ENCODE measurements around the gene SUV39H1. TPM values are rescaled to one million over a fixed set of nuclear protein-coding genes. Genes with fewer than 3 reads are reported as not detected.

SUV39H1 gene
- 1.4 and 10.5 TPM in 2 replicates for total RNA-seq

GRCh38 chrX:48696301-48696908, at the start of gene SUV39H1:
TSS of gene SUV39H1 (plus strand) at chrX:48696734. CDS start at chrX:48696785, 51 bp downstream.

GRCh38 chrX:48683411-48683982, 13.0 kb upstream of the SUV39H1 start, which contains the start of gene WAS:
TSS of gene WAS (plus strand) at chrX:48683799. CDS start at chrX:48683854, 55 bp downstream.

Other genes starting within 250 kb of the SUV39H1 start
- 53.8 and 59.6 TPM in 2 replicates for gene SLC38A5, start 226.5 kb upstream of the SUV39H1 start, total RNA-seq
- gene FTSJ1, start 220.5 kb upstream of the SUV39H1 start, total RNA-seq = 48.5 and 67.1 TPM in 2 replicates
- 6.3 and 7.6 TPM in 2 replicates for gene PORCN, start 187.7 kb upstream of the SUV39H1 start, total RNA-seq
- gene EBP, start 174.9 kb upstream of the SUV39H1 start, total RNA-seq = 23.4 and 76.1 TPM in 2 replicates
- gene TBC1D25, start 157.0 kb upstream of the SUV39H1 start, total RNA-seq = 3.7 and 6.1 TPM in 2 replicates
- 45.4 and 78.6 TPM in 2 replicates for gene RBM3, start 122.2 kb upstream of the SUV39H1 start, total RNA-seq
- 73.3 and 77.3 TPM in 2 replicates for gene WDR13, start 99.2 kb upstream of the SUV39H1 start, total RNA-seq
- gene WAS, start 12.9 kb upstream of the SUV39H1 start, total RNA-seq = 0.28 TPM in 1 of 2 replicates, not detected in the other
- gene GLOD5, start 65.0 kb downstream of the SUV39H1 start, total RNA-seq = not detected in 2 replicates
- gene GATA1, start 89.9 kb downstream of the SUV39H1 start, total RNA-seq = not detected in 2 replicates
- 21.7 and 34.1 TPM in 2 replicates for gene HDAC6, start 105.3 kb downstream of the SUV39H1 start, total RNA-seq
- not detected in 2 replicates for gene ERAS, start 129.8 kb downstream of the SUV39H1 start, total RNA-seq
- 0.19 and 0.85 TPM in 2 replicates for gene PCSK1N, start 138.9 kb downstream of the SUV39H1 start, total RNA-seq
- gene TIMM17B, start 201.0 kb downstream of the SUV39H1 start, total RNA-seq = 26.5 and 42.0 TPM in 2 replicates
- 36.1 and 88.6 TPM in 2 replicates for gene PQBP1, start 201.2 kb downstream of the SUV39H1 start, total RNA-seq
- 18.6 and 19.6 TPM in 2 replicates for gene SLC35A2, start 214.9 kb downstream of the SUV39H1 start, total RNA-seq
- 5.2 and 7.0 TPM in 2 replicates for gene PIM2, start 222.3 kb downstream of the SUV39H1 start, total RNA-seq